GM13976 (cell line): Measurements from ENCODE around the gene UGT1A7.

Experiments
- DNase-seq: peaks from one replicate; pipeline ENCODE4 v3.0.0; 2012; ENCODE audit warnings: low spot score
- in situ Hi-C: fragments of 300-500 bp; cut with MboI; formaldehyde crosslinking; loops from one replicate; pipeline ENCODE4 v1.12.0; 2022; ENCODE audit warnings: low sequenced_read_pairs, mixed read lengths, inconsistent platforms; ENCODE audit not compliant: unreplicated experiment
- TF ChIP-seq, protein P1 (sequence below): IDR thresholded peaks from 2 replicates; pipeline ENCODE4 v1.5.1; 2012; ENCODE audit warnings: borderline replicate concordance, mild to moderate bottlenecking; ENCODE audit not compliant: insufficient read depth; ENCODE audit errors: extremely low read depth, missing control alignments, control extremely low read depth

The UGT1A7 gene

GRCh38 chr2:233773854-233774253, 92.2 kb downstream of the UGT1A7 start:
- in situ Hi-C loops: no loop called here
- TF ChIP-seq, protein P1, sequence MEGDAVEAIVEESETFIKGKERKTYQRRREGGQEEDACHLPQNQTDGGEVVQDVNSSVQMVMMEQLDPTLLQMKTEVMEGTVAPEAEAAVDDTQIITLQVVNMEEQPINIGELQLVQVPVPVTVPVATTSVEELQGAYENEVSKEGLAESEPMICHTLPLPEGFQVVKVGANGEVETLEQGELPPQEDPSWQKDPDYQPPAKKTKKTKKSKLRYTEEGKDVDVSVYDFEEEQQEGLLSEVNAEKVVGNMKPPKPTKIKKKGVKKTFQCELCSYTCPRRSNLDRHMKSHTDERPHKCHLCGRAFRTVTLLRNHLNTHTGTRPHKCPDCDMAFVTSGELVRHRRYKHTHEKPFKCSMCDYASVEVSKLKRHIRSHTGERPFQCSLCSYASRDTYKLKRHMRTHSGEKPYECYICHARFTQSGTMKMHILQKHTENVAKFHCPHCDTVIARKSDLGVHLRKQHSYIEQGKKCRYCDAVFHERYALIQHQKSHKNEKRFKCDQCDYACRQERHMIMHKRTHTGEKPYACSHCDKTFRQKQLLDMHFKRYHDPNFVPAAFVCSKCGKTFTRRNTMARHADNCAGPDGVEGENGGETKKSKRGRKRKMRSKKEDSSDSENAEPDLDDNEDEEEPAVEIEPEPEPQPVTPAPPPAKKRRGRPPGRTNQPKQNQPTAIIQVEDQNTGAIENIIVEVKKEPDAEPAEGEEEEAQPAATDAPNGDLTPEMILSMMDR: no peak

DNA sequence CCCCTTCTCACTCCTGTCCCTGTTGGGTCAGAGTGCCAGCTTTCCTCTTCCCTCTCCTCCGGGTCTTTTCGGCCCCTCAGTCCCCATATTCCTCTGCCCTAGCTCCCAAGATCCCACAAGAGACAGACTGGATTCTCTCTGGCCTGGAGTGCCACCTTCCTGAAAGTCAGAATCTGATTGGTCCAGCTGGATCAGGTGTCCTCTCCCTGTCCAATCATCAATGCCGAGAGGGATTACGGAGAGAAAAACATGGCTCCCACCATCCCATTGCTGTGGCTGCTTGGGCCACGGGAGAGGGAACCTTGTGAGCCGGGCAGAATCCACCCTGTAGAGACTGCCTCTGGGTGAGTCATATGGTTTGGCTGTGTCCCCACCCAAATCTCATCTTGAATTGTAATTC, 93.7 kb downstream of the UGT1A7 start:
- DNase-seq: no peak
- TF ChIP-seq, protein P1: no peak
- in situ Hi-C loops: no loop called here

More at GRCh38 chr2:233773854-233774253, 92.2 kb downstream of the UGT1A7 start:
- no peak for DNase-seq

DNA sequence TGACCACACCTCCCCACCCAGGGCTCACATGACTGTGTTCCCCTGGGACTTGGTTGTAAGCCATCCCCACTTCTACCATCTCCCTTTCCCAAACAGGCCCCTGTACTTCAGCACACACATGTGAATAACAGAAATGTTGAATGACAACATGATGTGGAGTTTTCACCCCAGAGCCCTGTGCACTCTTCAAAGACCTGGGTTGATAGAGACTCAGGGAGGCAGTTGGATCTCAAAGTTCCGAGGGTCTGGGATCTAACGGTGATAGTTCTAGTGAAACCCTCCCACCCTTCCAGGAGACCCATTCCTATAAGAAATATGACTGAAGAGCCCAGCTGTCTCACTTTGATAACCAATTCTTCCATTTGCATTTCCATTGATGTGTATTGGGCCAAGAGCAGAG, 96.3 kb downstream of the UGT1A7 start, which contains the start of gene MROH2A:
Gene MROH2A, plus strand, starts transcription at position 301 of the 400 bp plus-strand sequence. CDS start 1,029 bp downstream, outside the sequence.
- in situ Hi-C loops: no loop called here
- DNase-seq: no peak
- TF ChIP-seq, protein P1: no peak

GRCh38 chr2:233779722-233780121, 98.0 kb downstream of the UGT1A7 start:
- DNase-seq: no peak
- in situ Hi-C loops: no loop called here
- TF ChIP-seq, protein P1: no peak

DNA sequence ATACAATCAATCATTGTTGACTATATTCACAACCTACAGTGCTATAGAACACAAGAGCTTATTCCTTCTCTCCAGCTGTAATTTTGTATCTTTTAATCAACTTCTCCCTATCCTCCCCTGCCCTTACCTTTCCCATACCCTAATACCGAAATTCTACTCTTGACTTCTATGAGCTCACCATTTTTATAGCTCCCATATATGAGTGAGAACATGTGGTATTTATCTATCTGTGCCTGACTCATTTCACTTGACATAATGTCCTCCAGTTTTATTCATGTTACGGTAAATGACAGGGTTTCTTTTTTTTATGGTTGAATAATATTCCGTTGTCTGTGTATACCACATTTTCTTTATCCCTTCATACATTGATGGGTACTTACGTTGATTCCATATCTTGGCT, 99.1 kb downstream of the UGT1A7 start:
- TF ChIP-seq, protein P1: no peak
- DNase-seq: no peak
- in situ Hi-C loops: no loop called here

DNA sequence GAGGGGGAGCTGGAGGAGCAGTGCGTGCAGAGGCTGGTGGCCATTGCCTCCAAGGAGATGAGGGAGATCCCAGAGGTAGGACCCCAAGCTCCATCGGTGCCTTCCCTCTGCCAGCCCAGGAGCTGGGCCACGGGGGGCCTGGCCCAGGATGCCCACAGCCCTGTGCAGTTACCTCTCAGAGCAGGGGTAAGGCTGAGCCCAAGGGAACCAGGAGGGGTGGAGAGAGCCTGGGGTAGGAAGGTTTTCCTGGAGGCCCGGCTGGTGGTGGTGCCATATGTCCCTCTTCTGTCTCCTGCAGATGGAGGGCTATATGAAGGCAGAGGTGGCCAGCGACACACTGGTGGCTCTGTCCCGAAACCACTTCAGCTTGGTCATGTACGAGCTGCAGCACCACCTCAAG, 107.9 kb downstream of the UGT1A7 start:
- TF ChIP-seq, protein P1: no peak
- DNase-seq: no peak
- in situ Hi-C loops: no loop called here
